GM10266 (cell line): ENCODE measurements around the gene RNASE9.
"Not testable (repeated sequence)": the region's sequence is repeated elsewhere in the genome, so short reads cannot be mapped to it uniquely, and the experiment has no call there.

Experiments
- DNase-seq: peaks from one replicate; pipeline ENCODE4 v3.0.0; 2012; ENCODE audit errors: extremely low spot score
- CTCF ChIP-seq: IDR thresholded peaks from 2 replicates; pipeline ENCODE4 v1.5.1; 2012; ENCODE audit warnings: mild to moderate bottlenecking, low read depth; ENCODE audit not compliant: control insufficient read depth, insufficient read depth; ENCODE audit errors: missing control alignments

Gene RNASE9

GRCh38 chr14:20508367-20508766, 52.5 kb downstream of the RNASE9 start:
- no peak for TF ChIP-seq CTCF
- no peak for DNase-seq

GRCh38 chr14:20507537-20507936, 53.3 kb downstream of the RNASE9 start:
- not testable (repeated sequence) for DNase-seq

- DNase-seq, result not testable (repeated sequence)
Measured at GRCh38 chr14:20506752-20507151, 54.1 kb downstream of the RNASE9 start.

- not testable (repeated sequence) for DNase-seq
Measured at GRCh38 chr14:20506276-20506675, 54.6 kb downstream of the RNASE9 start.
